ENCODE results near the gene ANKRD55.
"Not testable (repeated sequence)": the region's sequence is repeated elsewhere in the genome, so short reads cannot be mapped to it uniquely, and the experiment has no call there.

Gene ANKRD55

DNA sequence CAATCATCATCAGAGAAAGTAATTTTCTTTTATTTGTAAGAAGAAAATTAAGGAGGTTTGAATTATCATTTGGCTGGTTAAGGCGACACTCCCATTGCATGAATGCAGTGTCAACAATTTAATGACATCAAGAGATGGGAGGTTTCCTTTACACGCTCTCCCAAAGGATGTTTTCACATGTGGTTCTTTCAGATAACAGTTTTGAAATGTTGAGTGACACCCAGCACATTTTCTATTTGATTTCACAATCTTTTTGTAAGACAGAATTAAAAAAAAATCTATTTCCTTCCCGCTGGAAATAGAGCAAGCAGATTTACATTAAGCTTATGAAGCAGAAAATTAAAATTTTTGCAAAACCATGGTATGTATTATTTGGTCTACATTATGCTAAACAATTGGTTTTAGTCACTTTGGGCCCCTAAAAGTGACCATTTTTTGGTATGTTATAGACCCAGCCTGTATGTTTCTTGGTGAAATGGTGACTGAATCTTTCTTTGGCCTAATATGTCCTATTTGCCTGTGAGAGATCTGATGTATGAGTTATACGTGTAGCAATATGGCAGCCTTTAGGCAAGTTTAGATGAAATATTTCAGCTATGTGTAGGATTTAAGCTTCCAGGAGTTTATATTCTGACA lies 18.9 kb upstream of the ANKRD55 start:
- FAIRE-seq: no peak

DNA sequence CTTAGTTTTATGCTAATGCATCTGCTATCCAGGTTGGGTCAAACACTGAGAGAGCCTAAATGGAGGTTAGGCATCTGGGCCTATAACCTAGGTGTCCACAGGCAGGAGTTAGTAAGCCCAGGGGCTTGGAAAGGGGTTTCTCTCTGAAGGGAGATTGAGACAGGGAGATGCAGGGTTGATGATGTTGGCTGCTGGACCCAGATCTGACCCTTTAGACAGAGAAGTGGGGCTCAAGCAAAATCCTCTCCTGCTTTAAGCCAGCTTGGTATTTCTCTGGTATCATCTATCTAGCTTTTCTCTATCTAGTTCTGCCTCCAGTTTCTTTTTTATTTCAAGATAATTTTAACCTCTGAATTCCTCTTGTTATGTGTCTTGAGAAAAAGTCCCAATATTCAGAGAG lies 18.3 kb upstream of the ANKRD55 start:
- FAIRE-seq: no peak

DNA sequence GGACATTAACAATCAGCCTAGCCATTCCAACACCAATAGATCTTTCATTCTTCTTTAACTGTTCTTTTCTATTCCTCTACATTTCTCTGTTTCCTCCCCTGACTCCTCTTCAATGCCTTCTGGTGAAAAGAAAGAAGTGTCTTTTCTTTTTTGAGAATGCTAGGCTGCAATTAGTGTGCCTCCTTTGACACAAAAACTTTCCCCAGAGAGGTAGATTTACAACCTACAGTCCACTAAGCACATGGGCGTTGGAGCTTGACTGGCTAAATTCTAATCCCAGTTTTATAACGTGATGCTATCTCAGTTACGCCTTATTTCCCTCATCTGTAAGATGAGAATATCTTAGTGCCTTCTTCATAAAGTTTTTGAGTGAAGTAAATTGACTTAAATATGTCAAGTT lies 16.9 kb upstream of the ANKRD55 start:
- no peak for FAIRE-seq

DNA sequence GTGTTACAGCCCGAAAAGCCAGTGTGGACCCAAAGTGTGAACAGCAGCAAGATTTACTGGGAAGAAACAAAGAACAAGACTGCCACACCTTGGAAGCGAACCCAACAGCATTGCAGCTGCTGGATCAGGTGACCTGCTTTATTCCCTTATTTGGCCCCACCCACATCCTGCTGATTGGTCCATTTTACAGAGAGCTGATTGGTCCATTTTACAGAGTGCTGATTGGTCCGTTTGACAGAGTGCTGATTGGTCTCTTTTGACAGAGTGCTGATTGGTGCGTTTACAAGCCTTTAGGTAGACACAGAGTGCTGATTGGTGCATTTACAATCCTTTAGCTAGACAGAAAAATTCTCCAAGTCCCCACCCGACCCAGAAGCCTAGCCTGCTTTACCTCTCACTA lies 16.0 kb upstream of the ANKRD55 start:
- FAIRE-seq: not testable (repeated sequence)

DNA sequence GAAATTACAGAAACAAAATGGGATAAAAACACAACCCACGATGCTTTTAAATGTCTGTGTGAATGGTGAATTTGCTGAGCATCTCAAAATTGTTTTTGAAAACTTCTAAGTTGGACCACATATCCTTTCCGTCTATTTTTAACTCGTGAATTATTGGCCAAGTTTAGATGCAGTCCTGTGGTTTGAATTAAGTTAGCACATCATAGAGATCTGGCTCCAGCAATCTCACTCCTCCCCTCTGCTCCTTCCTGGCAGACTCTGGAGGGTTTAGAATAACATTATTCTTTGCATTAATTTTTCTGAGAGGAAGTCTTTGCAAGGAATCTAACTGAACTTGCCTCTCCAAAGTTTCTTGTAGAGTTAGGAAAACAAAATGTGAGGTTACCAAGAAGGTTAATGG lies 14.5 kb upstream of the ANKRD55 start:
- no peak for FAIRE-seq

DNA sequence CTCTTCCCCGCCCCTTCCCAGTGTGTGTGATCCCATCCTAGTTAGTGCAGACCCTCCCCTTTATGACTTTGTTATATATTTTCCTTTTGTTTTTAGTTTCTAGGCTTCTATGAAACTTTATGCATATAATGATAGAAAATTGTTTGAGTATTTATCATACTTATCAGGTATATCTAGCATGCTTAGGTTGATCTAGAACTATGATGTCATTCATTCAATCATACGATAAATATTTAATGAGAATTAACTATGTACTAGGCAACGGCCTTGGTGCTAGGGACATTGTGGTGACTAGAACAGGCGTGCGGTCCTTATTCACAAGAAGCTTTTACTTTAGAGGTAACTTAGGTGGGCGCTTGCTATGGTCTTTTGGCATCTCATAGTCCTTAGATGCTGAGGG lies 13.6 kb upstream of the ANKRD55 start:
- FAIRE-seq: no peak

DNA sequence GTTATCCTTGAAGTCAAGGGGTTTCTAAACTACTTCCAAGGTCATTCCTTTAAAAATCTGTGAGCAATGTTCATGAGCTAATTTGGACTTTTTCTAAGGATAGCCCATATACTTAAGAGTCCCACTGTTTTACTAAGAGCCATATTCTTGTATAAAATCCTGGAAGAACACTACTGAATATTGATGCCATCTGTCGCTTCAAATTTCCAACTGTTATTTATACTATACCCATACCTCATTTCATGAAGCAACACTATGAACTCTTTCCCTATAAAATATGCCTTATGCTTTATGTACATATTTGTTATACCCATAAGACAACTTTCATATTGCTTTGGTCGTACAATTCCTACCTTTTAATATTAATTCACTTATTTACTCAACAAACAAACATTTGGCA lies 12.4 kb upstream of the ANKRD55 start:
- no peak for FAIRE-seq

DNA sequence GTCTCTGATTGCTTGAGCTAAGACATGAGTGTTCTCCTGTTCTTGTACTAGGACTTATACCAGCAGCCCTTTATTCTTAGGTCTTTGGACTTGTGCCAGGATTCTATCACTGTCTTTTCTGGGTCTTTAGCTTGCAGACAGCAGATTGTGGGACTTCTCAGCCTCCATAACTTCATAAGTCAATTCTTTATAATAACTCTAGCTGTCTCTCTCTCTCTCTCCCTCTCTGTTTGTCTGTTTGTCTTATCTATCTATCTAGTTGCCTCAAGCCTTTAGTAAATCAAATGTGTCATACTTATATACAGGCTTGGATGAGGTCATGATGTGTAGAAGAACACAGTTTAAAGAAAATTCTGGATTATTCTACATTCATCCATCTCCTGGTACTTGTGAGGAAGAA lies 11.5 kb upstream of the ANKRD55 start:
- no peak for FAIRE-seq

DNA sequence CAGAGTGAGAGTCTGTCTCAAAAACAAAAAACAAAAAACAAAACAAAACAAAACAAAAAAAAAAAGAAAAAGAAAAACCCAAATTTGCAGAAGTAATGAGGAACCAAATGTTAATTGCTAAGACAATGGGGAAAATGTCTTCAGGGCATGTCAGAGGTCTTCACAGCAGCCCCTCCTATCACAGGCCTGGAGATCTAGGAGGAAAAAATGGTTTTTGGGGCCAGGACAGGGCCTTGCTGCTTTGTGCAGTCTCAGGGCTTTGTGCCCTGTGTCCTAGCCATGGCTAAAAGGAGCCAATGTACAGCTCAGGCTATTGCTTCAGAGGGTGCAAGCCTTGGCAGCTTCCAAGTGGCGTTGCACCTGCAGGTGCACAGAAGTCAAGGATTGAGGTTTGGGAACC lies 9.1 kb upstream of the ANKRD55 start:
- FAIRE-seq: not testable (repeated sequence)

DNA sequence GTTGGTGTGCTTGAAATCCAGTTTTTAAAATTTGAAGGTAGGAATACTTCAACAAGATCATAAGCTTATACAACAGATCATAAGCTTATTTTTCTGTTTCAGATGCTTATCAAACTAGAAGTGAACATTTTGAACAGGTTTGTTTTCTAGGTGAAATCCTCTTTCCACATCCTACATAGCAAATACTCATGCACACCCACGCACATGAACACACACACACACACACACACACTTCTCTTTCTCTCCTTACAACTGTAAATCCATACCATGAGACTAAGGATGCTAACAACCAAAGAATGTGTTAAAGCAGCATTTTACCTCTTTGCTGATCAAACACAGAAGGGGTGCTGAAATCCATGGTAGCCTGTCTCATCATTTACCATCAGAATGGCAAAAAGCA lies 592 bp downstream of the ANKRD55 start:
- FAIRE-seq: no peak

DNA sequence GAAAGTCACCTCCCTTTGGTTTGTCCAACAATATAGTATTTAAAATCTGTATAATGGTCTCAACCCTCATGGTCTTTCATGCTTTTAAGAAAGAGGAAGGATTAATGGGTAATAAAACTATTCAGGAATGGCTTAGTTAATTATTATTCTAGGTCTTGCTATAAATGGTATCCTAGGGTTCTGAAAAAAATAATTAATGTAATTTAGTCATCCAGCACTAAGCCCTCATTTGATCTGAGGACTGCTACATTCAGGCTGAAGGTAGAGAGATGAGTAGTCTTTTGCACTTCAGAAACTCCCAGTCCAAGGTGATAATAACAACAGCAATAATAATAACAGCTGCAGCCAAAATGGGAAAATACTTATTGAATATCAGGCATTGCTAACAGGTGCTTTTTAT lies 2.6 kb downstream of the ANKRD55 start:
- FAIRE-seq: no peak

DNA sequence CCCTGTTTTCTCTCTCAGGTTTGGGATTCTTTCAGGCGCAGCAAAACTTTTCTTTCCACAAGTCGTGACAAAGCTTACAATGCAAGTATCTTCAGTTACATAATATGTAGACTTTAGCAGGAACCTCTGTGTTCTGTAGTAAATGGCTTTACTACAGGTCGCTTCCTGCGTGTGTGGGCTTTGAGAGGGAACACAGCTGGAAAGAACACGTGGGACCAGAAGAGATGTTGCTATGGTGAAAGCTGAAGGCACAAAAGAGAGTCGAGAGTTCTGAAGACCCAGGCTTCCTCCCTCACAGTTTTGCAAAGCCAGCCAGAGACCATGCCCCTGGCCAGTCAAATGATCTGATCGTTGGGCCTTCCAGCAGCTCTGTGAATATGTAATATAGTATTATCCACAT lies 4.0 kb downstream of the ANKRD55 start:
- FAIRE-seq: no peak

DNA sequence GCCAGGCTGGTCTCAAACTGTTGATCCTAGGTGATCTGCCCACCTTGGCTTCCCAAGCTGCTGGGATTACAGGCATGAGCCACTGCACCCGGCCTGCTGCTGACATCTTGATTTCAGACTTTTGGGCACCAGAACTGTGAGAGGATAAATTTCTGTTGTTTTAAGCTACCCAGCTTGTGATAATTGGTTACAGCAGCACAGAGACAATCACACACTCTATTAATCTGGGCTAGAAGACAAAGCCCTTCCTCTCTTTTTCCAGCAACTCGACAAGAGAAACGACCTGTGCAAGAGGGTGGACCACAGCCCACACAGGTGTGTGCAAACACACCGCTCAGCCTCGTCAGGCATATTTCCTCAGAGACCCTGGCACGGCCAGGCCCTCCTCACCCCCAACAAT lies 4.5 kb downstream of the ANKRD55 start:
- no peak for FAIRE-seq

DNA sequence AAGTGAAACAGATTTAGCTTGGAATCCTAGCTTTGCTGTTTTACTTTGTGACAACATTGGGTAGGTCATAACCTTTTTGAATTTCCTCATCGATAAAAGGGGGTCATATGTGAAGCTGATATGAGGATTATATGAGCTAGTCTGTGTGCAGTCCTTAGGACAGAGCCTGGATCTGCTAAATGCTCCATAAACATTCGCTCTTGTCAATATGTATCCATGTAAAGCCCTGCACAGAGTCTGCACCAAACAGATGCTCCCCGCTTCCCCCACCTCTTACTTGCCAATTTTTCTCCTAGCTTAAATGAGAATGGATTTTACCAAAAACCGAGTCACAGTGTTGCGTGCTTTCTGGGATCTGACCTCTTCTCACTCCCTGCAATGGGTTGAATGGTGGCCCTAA lies 5.4 kb downstream of the ANKRD55 start:
- no peak for FAIRE-seq

DNA sequence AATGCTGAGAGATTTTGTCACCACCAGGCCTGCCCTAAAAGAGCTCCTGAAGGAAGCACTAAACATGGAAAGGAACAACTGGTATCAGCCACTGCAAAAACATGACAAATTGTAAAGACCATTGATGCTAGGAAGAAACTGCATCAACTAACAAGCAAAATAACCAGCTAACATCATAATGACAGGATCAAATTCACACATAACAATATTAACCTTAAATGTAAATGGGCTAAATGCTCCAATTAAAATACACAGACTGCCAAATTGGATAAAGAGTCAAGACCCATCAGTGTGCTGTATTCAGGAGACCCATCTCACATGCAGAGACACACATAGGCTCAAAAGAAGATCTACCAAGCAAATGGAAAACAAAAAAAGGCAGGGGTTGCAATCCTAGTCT lies 9.8 kb downstream of the ANKRD55 start:
- not testable (repeated sequence) for FAIRE-seq

DNA sequence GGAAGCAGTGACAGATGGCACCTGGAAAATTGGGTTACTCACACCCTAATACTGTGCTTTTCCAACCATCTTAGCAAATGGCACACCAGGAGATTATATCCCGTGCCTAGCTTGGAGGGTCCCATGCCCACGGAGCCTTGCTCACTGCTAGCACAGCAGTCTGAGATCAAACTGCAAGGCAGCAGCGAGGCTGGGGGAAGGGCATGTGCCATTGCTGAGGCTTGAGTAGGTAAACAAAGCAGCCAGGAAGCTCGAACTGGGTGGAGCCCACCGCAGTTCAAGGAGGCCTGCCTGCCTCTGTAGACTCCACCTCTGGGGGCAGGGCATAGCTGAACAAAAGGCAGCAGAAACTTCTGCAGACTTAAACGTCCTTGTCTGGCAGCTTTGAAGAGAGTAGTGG lies 11.5 kb downstream of the ANKRD55 start:
- not testable (repeated sequence) for FAIRE-seq

DNA sequence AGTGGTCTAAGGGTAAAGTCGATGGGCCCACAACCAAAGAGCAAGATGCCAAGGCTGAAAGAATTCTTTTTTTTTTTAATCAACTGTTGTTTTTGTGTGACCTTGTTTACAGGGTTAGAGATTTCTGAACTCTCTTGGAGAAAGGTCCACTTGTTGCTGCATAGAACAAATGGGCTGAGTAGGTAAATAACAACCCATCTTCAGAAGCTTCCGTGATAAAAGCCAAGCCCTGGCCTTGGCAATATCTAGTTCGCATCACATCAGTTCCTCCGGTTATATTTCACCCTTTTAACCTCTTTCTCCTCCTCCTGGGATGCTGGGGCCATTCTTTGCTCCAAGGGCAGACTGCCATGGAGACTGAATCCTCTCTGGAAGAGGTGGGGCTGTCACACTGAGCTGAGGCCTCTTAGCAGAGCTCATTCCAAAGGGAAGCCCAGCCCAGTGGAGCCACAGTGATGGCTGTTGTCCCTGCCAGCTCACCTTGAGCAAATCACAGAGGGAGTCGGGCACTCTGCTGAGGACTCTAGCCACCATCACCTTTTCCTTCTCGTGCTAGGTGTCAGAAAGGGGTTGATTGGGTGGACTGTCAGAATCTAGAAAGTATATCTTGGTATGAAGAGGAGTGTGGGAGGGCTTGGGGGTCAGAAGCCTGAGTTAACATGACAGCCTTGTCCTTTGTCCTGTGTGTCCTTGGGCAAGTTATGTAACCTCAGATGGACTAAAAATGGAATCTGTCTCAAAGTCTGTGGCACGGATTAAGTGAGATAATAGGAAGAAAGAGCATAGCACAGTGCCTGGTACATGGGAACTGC lies 17.9 kb downstream of the ANKRD55 start:
- FAIRE-seq: no peak

DNA sequence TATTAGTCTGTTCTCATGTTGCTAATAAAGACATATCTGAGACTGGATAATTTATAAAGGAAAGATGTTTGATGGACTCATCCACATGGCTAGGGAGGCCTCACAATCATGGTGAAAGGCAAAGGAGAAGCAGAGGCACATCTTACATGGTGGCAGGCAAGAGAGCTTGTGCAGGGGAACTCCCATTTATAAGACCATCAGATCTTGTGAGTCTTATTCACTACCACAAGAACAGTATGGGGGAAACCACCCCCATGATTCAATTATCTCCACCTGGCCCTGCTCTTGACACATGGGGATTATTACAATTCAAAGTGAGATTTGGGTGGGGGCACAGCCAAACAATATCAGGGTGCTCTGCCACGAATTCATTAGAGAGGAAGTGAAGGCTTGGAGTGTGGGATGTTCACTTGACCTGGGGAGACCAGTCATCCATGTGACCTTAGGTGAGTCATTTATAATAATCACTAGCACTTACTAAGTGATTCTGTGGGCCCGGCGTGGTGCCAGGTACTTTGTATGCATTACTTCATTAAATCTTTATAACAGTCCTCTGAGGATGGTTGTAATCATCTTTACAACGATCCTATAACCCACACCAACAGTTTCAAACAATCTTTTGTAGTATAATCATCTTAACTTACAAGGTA lies 19.1 kb downstream of the ANKRD55 start:
- not testable (repeated sequence) for FAIRE-seq

DNA sequence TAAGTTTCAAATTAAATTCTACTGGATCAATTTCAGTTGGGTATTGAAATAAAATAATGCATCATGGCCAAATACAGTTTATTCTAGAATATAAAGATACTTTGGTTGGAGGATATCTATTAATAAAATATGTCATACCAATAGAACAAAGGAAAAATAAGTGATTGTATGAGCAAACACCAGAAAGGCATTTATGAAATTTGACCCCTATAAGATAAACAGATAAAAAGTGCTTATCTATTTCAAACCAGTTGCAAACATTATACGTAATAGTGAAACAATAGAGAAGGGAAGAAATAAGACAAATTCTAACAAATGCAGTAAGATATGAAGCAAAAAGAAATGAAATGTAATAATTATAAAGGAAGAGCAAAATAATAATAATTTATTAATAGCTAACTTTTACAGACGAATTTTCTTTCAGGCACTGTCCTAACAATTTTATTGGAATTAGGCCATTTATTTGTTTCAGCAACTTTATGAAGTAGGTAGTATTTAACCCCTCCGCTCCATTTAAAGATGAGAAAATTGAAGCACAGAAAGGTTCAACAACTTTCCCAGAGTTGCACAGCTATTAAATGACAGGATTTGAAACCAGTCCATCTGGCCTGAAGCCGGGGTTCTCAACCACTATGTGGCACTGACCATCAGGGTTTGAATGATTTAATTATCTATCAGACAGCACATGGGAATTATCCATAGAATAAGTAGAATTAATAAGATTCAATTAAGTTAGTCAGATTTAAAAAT lies 20.8 kb downstream of the ANKRD55 start:
- FAIRE-seq: no peak

DNA sequence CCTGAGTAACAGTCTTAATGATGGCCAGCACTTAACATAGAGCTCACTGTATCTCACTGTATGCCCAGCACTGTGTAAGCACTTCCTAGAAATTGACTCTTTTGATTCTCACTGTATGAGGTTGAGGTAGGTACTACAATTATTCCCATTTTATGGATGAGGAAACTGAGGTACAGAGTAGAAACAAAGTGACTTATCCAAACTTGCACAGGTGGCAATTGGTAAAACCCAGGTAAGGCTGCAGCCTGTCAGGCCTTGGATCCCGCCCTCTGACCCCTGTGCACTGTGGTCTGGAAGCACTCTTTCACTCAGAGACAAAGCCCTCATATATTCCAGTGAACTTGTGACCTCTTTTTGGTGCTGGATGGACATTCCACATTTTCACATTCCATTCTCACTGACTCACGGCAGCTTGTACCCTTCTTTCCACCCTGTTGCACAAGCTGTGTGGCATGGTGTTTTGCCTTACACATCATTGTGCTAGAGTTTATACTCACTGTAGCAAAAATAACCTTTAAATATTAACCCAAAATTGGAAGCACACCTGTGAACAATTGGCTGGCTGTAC lies 21.7 kb downstream of the ANKRD55 start:
- FAIRE-seq: no peak

DNA sequence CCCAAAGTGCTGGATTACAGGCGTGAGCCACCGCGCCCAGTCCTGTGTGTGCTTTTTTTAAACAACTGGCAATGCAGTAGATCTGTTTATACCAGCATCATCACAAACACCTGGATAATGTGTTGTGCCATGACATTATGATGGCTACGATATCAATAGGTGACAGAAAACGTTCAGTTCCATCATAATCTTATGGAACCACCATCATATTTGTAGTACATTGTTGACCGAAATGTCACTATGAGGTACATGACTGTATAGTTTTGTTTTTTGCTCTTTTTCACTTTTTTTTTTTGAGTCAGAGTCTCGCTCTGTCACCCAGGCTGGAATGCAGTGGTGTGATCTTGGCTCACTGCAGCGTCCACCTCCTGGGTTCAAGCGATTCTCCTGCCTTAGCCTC lies 24.4 kb downstream of the ANKRD55 start:
- FAIRE-seq: no peak

DNA sequence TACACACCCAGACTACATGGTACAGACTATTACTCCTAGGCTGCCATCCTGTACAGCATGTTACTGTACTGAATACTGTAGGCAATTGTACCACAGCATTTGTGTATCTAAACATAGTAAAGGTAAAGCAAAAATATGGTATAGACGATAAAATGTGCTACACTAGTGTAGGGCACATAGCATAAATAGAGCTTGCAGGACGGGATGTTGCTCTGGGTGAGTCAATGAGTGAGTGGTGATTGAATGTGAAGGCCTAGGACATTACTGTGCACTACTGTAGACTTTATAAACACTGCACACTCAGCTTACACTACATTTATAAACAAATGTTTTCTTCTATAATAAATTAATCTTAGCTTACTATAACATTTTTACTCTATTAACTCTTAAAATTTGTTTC lies 25.6 kb downstream of the ANKRD55 start:
- FAIRE-seq: no peak

Measured in endometrium (tissue), 2 donors.